Epidermal melanocyte (primary cell): ENCODE results near the gene TMEM229B.

ENCODE experiments used
- DNase-seq: peaks from one replicate; pipeline ENCODE4 v3.0.0; 2011; ENCODE audit warnings: low spot score; ENCODE audit not compliant: insufficient read length

The TMEM229B gene

GRCh38 chr14:67487332-67487731 lies 1.2 kb downstream of the TMEM229B start:
- DNase-seq = no peak

GRCh38 chr14:67486890-67487289 lies 1.6 kb downstream of the TMEM229B start:
- DNase-seq = no peak

GRCh38 chr14:67485501-67486095 lies 2.9 kb downstream of the TMEM229B start:
- no peak for DNase-seq

GRCh38 chr14:67483579-67484285 lies 4.8 kb downstream of the TMEM229B start:
- no peak for DNase-seq

GRCh38 chr14:67482231-67483164 lies 6.0 kb downstream of the TMEM229B start:
- DNase-seq = no peak

GRCh38 chr14:67480011-67480410 lies 8.5 kb downstream of the TMEM229B start:
- no peak for DNase-seq

GRCh38 chr14:67478800-67479084 lies 9.8 kb downstream of the TMEM229B start:
- DNase-seq = no peak

- DNase-seq = no peak
Observed at GRCh38 chr14:67477926-67478799, 10.4 kb downstream of the TMEM229B start.

- DNase-seq = no peak
Observed at GRCh38 chr14:67474366-67474765, 14.2 kb downstream of the TMEM229B start.

- no peak for DNase-seq
Observed at GRCh38 chr14:67473290-67474082, 15.0 kb downstream of the TMEM229B start.

- DNase-seq = no peak
Observed at GRCh38 chr14:67472726-67473125, 15.8 kb downstream of the TMEM229B start.

- DNase-seq = no peak
Observed at GRCh38 chr14:67469954-67470353, 18.6 kb downstream of the TMEM229B start.

- no peak for DNase-seq
Observed at GRCh38 chr14:67468378-67468730, 20.2 kb downstream of the TMEM229B start.

- DNase-seq = no peak
Observed at GRCh38 chr14:67467134-67467533, 21.4 kb downstream of the TMEM229B start.

GRCh38 chr14:67464879-67465278 lies 23.6 kb downstream of the TMEM229B start:
- no peak for DNase-seq

- DNase-seq = no peak
Observed at GRCh38 chr14:67464377-67464776, 24.1 kb downstream of the TMEM229B start.

GRCh38 chr14:67463900-67464299 lies 24.6 kb downstream of the TMEM229B start:
- DNase-seq = no peak

GRCh38 chr14:67461996-67462395 lies 26.5 kb downstream of the TMEM229B start:
- no peak for DNase-seq

GRCh38 chr14:67461341-67461985 lies 27.1 kb downstream of the TMEM229B start:
- no peak for DNase-seq

- DNase-seq = no peak
Observed at GRCh38 chr14:67459336-67459735, 29.2 kb downstream of the TMEM229B start.
